GM12865 (cell line): ENCODE results near the gene CNTNAP3B.
"Not testable (repeated sequence)": the region's sequence is repeated elsewhere in the genome, so short reads cannot be mapped to it uniquely, and the experiment has no call there.

Source experiments
- DNase-seq: peaks from one replicate; pipeline ENCODE4 v3.0.0; 2010; ENCODE audit warnings: low read depth
- H3K4me3 ChIP-seq: 2 replicates; pipeline ENCODE4 v1.5.1; 2011; ENCODE audit warnings: mild to moderate bottlenecking, low read depth, low read length, control low read depth

CNTNAP3B gene

GRCh38 chr9:42014317-42014716, 114.9 kb downstream of the CNTNAP3B start:
- H3K4me3 ChIP-seq, DNase-seq: not testable (repeated sequence)

- DNase-seq, H3K4me3 ChIP-seq: not testable (repeated sequence)
These were observed 137.6 kb downstream of the CNTNAP3B start for GRCh38 chr9:41991607-41992006.

- not testable (repeated sequence) for H3K4me3 ChIP-seq, DNase-seq
These were observed 149.0 kb downstream of the CNTNAP3B start for GRCh38 chr9:41980271-41980670.

GRCh38 chr9:41977965-41978600, 151.1 kb downstream of the CNTNAP3B start:
- not testable (repeated sequence) for DNase-seq, H3K4me3 ChIP-seq

GRCh38 chr9:41974906-41975305, 154.3 kb downstream of the CNTNAP3B start:
- not testable (repeated sequence) for DNase-seq, H3K4me3 ChIP-seq

- not testable (repeated sequence) for DNase-seq, H3K4me3 ChIP-seq
These were observed 176.2 kb downstream of the CNTNAP3B start for GRCh38 chr9:41953007-41953406.

GRCh38 chr9:41941738-41942137, 187.5 kb downstream of the CNTNAP3B start:
- not testable (repeated sequence) for H3K4me3 ChIP-seq, DNase-seq

- DNase-seq, H3K4me3 ChIP-seq: not testable (repeated sequence)
These were observed 191.1 kb downstream of the CNTNAP3B start for GRCh38 chr9:41938143-41938542.

GRCh38 chr9:41935727-41936126, 193.5 kb downstream of the CNTNAP3B start:
- H3K4me3 ChIP-seq, DNase-seq: not testable (repeated sequence)

- H3K4me3 ChIP-seq, DNase-seq: not testable (repeated sequence)
These were observed 200.1 kb downstream of the CNTNAP3B start for GRCh38 chr9:41929172-41929571.

GRCh38 chr9:41917374-41917773, 211.9 kb downstream of the CNTNAP3B start:
- H3K4me3 ChIP-seq, DNase-seq: not testable (repeated sequence)

GRCh38 chr9:41905488-41905887, 223.7 kb downstream of the CNTNAP3B start:
- DNase-seq, H3K4me3 ChIP-seq: not testable (repeated sequence)

- not testable (repeated sequence) for H3K4me3 ChIP-seq, DNase-seq
These were observed 226.5 kb downstream of the CNTNAP3B start for GRCh38 chr9:41902762-41903161.

GRCh38 chr9:41898720-41899343, 230.4 kb downstream of the CNTNAP3B start:
- H3K4me3 ChIP-seq, DNase-seq: not testable (repeated sequence)

GRCh38 chr9:41874557-41874956, 254.7 kb downstream of the CNTNAP3B start:
- not testable (repeated sequence) for H3K4me3 ChIP-seq, DNase-seq

GRCh38 chr9:41855422-41855821, 273.8 kb downstream of the CNTNAP3B start:
- not testable (repeated sequence) for H3K4me3 ChIP-seq, DNase-seq

- not testable (repeated sequence) for H3K4me3 ChIP-seq, DNase-seq
These were observed 277.1 kb downstream of the CNTNAP3B start for GRCh38 chr9:41851848-41852740.

GRCh38 chr9:41847829-41848228, 281.4 kb downstream of the CNTNAP3B start:
- H3K4me3 ChIP-seq, DNase-seq: not testable (repeated sequence)
